GM12878 (cell line): ENCODE data around the gene UST. TPM values are rescaled to one million over a fixed set of nuclear protein-coding genes. Genes with fewer than 3 reads are reported as not detected.

Experiments used
- ATAC-seq: fragments of 200-7000 bp; cut with Tn5 transposase; 3 replicates; pipeline ENCODE4 v1.9.1; 2020; ENCODE audit warnings: mild to moderate bottlenecking, moderate library complexity
- BruUV-seq: library from RNA; stranded (reverse); fragments of 400-500 nt; replicated peaks from 2 replicates; lab custom pipeline; 2021; lab: Mats Ljungman, UMichigan
- CTCF ChIA-PET: fragments of 300-600 bp; sonication (Branson Sonifier 250); formaldehyde crosslinking; extraction: SDS; loops from one replicate; lab custom pipeline; 2021; ENCODE audit warnings: inconsistent platforms; lab: Yijun Ruan, JAX
- POLR2A ChIA-PET: fragments of 350-600 bp; formaldehyde crosslinking; extraction: SDS; loops from one replicate; lab custom pipeline; 2021; ENCODE audit warnings: inconsistent platforms; lab: Charles Lee
- RAD21 ChIA-PET: fragments of 300-600 bp; sonication (Branson Sonifier 250); formaldehyde crosslinking; loops from one replicate; lab custom pipeline; 2023; ENCODE audit warnings: antibody characterized with exemption; ENCODE audit not compliant: unreplicated experiment; lab: Charles Lee
- SMC1A ChIA-PET: fragments of 300-600 bp; sonication (Branson Sonifier 250); formaldehyde crosslinking; loops from one replicate; lab custom pipeline; 2023; ENCODE audit not compliant: unreplicated experiment, uncharacterized antibody; lab: Charles Lee
- DNase-seq: peaks from one replicate; pipeline ENCODE4 v3.0.0-alpha.2; 2011; ENCODE audit warnings: low read depth, low spot score
- FAIRE-seq: peaks from 3 replicates; lab custom pipeline; 2011; peaks lifted over from hg19 to GRCh38; lab: Jason Lieb, UNC
- H2AFZ ChIP-seq: 2 replicates; pipeline ENCODE4 v1.6.0; 2011; ENCODE audit warnings: low read depth, low read length, control low read depth; ENCODE audit not compliant: control insufficient read depth
- H3K27ac ChIP-seq: 2 replicates; pipeline ENCODE4 v1.5.1; 2011; ENCODE audit warnings: control low read depth; ENCODE audit not compliant: control insufficient read depth, insufficient read depth
- H3K27me3 ChIP-seq, 2 experiments: replicated peaks in 1 of 2; 2 replicates each; pipeline versions ENCODE4 v1.6.0 to v1.6.1; 2011; ENCODE audit warnings: low read length in 1 of 2; ENCODE audit not compliant: control insufficient read depth in 2 of 2, insufficient read depth in 2 of 2
- H3K36me3 ChIP-seq, 2 experiments: 2 replicates each; pipeline ENCODE4 v1.5.1; 2011; ENCODE audit warnings: low read length in 1 of 2; ENCODE audit not compliant: control insufficient read depth in 2 of 2, insufficient read depth in 2 of 2
- H3K4me1 ChIP-seq: 2 replicates; pipeline ENCODE4 v1.6.1; 2011; ENCODE audit warnings: mild to moderate bottlenecking, low read length, moderate library complexity, mixed read lengths; ENCODE audit not compliant: control insufficient read depth, insufficient read depth
- H3K4me2 ChIP-seq: 2 replicates; pipeline ENCODE4 v1.6.0; 2011; ENCODE audit warnings: control low read depth; ENCODE audit not compliant: control insufficient read depth, insufficient read depth
- H3K4me3 ChIP-seq: fragments of 200-600 bp; sonication (generic); 2 replicates; pipeline ENCODE4 v1.5.1; 2016
- H3K79me2 ChIP-seq: 2 replicates; pipeline ENCODE4 v1.6.0; 2011; ENCODE audit warnings: low read length; ENCODE audit not compliant: control insufficient read depth, insufficient read depth
- H3K9ac ChIP-seq: 2 replicates; pipeline ENCODE4 v1.8.0; 2011; ENCODE audit warnings: low read length, control low read depth, mixed read lengths; ENCODE audit not compliant: control insufficient read depth, insufficient read depth
- H3K9me3 ChIP-seq: replicated peaks from 3 replicates; pipeline ENCODE4 v1.5.1; 2011; ENCODE audit warnings: mild to moderate bottlenecking, low read length; ENCODE audit not compliant: control insufficient read depth, insufficient read depth
- H4K20me1 ChIP-seq: 2 replicates; pipeline ENCODE4 v1.6.0; 2011; ENCODE audit not compliant: control insufficient read depth, insufficient read depth
- ATF2 ChIP-seq: IDR thresholded peaks from 2 replicates; pipeline ENCODE4 v1.6.1; 2012; ENCODE audit warnings: low read length, inconsistent platforms
- CHD2 ChIP-seq: IDR thresholded peaks from 2 replicates; pipeline ENCODE4 v1.6.1; 2011; ENCODE audit warnings: low read depth, low read length, improper control_type of control experiment, borderline replicate concordance
- FOS ChIP-seq: IDR thresholded peaks from 3 replicates; pipeline ENCODE4 v1.6.1; 2011; ENCODE audit warnings: borderline replicate concordance; ENCODE audit not compliant: insufficient read length; ENCODE audit errors: extremely low read depth
- TBL1XR1 ChIP-seq: IDR thresholded peaks from 2 replicates; pipeline ENCODE4 v1.6.1; 2012; ENCODE audit warnings: low read depth, low read length, improper control_type of control experiment
- WRNIP1 ChIP-seq: IDR thresholded peaks from 2 replicates; pipeline ENCODE4 v1.6.1; 2011; ENCODE audit warnings: low read depth, low read length, improper control_type of control experiment, borderline replicate concordance
- WGBS: methylation state at CpG from one replicate; pipeline ENCODE4 v1.1.6; 2016; ENCODE audit warnings: low lambda C conversion rate; ENCODE audit not compliant: insufficient replicate concordance, insufficient coverage; ENCODE audit errors: missing lambda C conversion rate; 5-methylcytosine and 5-hydroxymethylcytosine counted together
- in situ Hi-C: fragments of 300-500 bp; cut with MboI; formaldehyde crosslinking; loops from 9 replicates; pipeline ENCODE4 v1.14.3; 2018; ENCODE audit warnings: mixed read lengths
- intact Hi-C: fragments of 100-400 bp; cut with micrococcal nuclease; formaldehyde crosslinking; loops from one replicate; pipeline ENCODE4 v1.14.2; 2022; ENCODE audit not compliant: unreplicated experiment
- polyA plus RNA-seq, 11 experiments: library from polyadenylated mRNA; depleted of rRNA in 4 of 11; unstranded in 6 of 11; stranded (reverse) in 5 of 11; fragments of >200 nt; fragmentation: Nextera tagmentation in 4 of 11; fragmentation: Illumina TruSeq in 1 of 11; extraction: Ambion mirVana in 4 of 11; extraction: Trizol in 1 of 11; gene quantifications; 1 replicate in 1 of 11; 2 replicates in 10 of 11; pipeline versions ENCODE4 v1.2.1 to v1.2.3, GENCODE V29; 2011 to 2016; ENCODE audit warnings: inconsistent platforms in 2 of 11, missing spikeins in 2 of 11, low read depth in 1 of 11
- total RNA-seq, 4 experiments: library from RNA; depleted of rRNA in 3 of 4; stranded (reverse); fragments of >200 nt in 3 of 4; fragmentation: Illumina TruSeq in 1 of 4; extraction: Trizol in 1 of 4; gene quantifications; 2 replicates each; pipeline versions ENCODE4 v1.2.1 to v1.2.3, GENCODE V29; 2013 to 2021
- TF ChIP-seq, protein P1 (sequence below): fragments of 450-650 bp; formaldehyde crosslinking; IDR thresholded peaks from 2 replicates; pipeline ENCODE4 v1.4.0; 2022; ENCODE audit warnings: mild to moderate bottlenecking, moderate library complexity

The UST gene
- total and polyA plus RNA-seq, 10 of the 15 experiments (the other 5 are each of a cell fraction or from before 2014, with no cell fraction given) = 0.74 to 43.3 (median 2.2) TPM

GRCh38 chr6:148951662-148952061 is 204.8 kb downstream of the UST start:
- peaks cover 3% of the 10 kb centered on the region; the same call in 2 of the 3 replicates for H3K9me3 ChIP-seq
- H3K4me1 ChIP-seq = no peaks in the 10 kb centered on the region
- no peaks in the 10 kb centered on the region for H3K79me2 ChIP-seq
- ChIA-PET POLR2A (no interaction called here), RAD21 (interaction anchor here (0.6 to 1.5 kb wide), 2 partner anchors 74 to 480 kb away, joined by 3 to 4 read pairs; no protein-coding TSS in a partner anchor), CTCF (interaction anchor here (1.4 kb wide), 1 partner anchor 374 kb away, joined by 6 read pairs; no protein-coding TSS in a partner anchor), SMC1A (interaction anchor here (1.2 kb wide), 1 partner anchor 566 kb away, joined by 3 read pairs; no protein-coding TSS in a partner anchor)
- intact Hi-C loops (no loop called here), in situ Hi-C loops (loop anchor here (5.0 kb wide), 1 partner anchor 374 kb away; no protein-coding TSS in a partner anchor)
- H3K4me3 ChIP-seq = no peak overlapping the region
- ATAC-seq (no peak), FAIRE-seq (no peak), DNase-seq (no peak)
- H3K4me2 ChIP-seq = no peak overlapping the region
- TF ChIP-seq FOS (no peak), TBL1XR1 (no peak), ATF2 (no peak), CHD2 (no peak), WRNIP1 (no peak)
- TF ChIP-seq, protein P1, sequence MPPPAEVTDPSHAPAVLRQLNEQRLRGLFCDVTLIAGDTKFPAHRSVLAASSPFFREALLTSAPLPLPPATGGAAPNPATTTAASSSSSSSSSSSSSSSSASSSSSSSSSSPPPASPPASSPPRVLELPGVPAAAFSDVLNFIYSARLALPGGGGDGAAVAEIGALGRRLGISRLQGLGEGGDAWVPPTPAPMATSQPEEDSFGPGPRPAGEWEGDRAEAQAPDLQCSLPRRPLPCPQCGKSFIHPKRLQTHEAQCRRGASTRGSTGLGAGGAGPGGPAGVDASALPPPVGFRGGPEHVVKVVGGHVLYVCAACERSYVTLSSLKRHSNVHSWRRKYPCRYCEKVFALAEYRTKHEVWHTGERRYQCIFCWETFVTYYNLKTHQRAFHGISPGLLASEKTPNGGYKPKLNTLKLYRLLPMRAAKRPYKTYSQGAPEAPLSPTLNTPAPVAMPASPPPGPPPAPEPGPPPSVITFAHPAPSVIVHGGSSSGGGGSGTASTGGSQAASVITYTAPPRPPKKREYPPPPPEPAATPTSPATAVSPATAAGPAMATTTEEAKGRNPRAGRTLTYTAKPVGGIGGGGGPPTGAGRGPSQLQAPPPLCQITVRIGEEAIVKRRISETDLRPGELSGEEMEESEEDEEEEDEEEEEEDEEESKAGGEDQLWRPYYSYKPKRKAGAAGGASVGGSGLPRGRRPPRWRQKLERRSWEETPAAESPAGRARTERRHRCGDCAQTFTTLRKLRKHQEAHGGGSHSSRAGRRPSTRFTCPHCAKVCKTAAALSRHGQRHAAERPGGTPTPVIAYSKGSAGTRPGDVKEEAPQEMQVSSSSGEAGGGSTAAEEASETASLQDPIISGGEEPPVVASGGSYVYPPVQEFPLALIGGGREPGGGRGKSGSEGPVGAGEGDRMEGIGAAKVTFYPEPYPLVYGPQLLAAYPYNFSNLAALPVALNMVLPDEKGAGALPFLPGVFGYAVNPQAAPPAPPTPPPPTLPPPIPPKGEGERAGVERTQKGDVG = no peak
- H3K27ac ChIP-seq = no peak overlapping the region
- WGBS = 28% methylated on average over 6 of the region's 6 CpGs
- no peaks in the 10 kb centered on the region for H3K27me3 ChIP-seq
- H3K36me3 ChIP-seq = no peaks in the 10 kb centered on the region
- BruUV-seq = no TSS peak
- H2AFZ ChIP-seq = no peak overlapping the region
- no peak overlapping the region for H3K9ac ChIP-seq
- H4K20me1 ChIP-seq = no peaks in the 10 kb centered on the region
